ENCODE data around the gene AGRP. TPM values are rescaled to one million over a fixed set of nuclear protein-coding genes. Genes with fewer than 3 reads are reported as not detected.
A peak's percentile ranks its signal among the peaks of the same experiment; 100 is the strongest.

The AGRP gene
- total and polyA plus RNA-seq, 2 donors from 2014 or later = 2.7 TPM; not detected in 1

DNA sequence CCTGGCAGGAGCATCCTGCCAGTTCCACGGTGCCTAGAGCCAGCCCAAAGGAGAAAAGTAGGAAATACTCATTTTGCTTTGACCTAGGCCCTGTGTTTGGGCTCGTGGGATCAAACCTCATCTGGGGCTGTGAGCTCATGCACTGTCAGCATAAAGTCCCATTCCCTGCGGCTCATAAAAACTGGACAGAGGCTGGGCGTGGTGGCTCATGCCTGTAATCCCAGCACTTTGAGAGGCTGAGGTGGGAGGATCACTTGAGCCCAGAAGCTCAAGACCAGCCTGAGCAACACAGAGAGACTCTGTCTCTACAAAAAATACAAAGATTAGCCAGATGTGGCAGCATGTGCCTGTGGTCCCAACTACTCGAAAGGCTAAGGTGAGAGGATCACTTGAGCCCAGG, 20.3 kb downstream of the AGRP start:
- no peak overlapping the region for H3K27ac ChIP-seq (ENCODE audit: low read depth in 2 of 2, low read length in 2 of 2)
- intact Hi-C loops (cut with DNase I) = no loop called here

GRCh38 chr16:67462279-67462655, 21.1 kb downstream of the AGRP start:
- Histone ChIP-seq H3K27me3 (ENCODE audit: control insufficient read depth, insufficient read depth, low read length) (no peaks in the 10 kb centered on the region), H3K27ac (ENCODE audit: low read depth in 2 of 2, low read length in 2 of 2) (peak overlapping the region; percentile 2 to 8), H3K9ac (ENCODE audit: low read length in 3 of 3) (peak overlapping the region in 1 of 3 donors; percentile 1), H3K4me3 (ENCODE audit: low read length in 3 of 3) (no peak overlapping the region), H3K36me3 (ENCODE audit: control insufficient read depth in 2 of 3, insufficient read depth in 3 of 3, low read length in 3 of 3) (no peaks in the 10 kb centered on the region), H3K4me1 (ENCODE audit: control insufficient read depth in 2 of 3, insufficient read depth in 2 of 3, low read depth in 1 of 3, low read length in 3 of 3) (peaks cover 0 to 69% (median 62%) of the 10 kb centered on the region in 3 donors), H3K9me3 (ENCODE audit: control insufficient read depth in 2 of 3, insufficient read depth in 1 of 3, low read length in 3 of 3) (no peaks in the 10 kb centered on the region)
- no peak for TF ChIP-seq CTCF (IDR thresholded peaks at IDR 0.05; ENCODE audit: borderline replicate concordance, extremely low read depth, insufficient read depth)
- FAIRE-seq (no peak), DNase-seq (peak in 1 of 5 donors; percentile 51)
- intact Hi-C loops (cut with DNase I) = no loop called here

More for the DNA sequence above, 20.3 kb downstream of the AGRP start:
- no peaks in the 10 kb centered on the region for H3K36me3 ChIP-seq (ENCODE audit: control insufficient read depth in 2 of 3, insufficient read depth in 3 of 3, low read length in 3 of 3)
- no peaks in the 10 kb centered on the region for H3K27me3 ChIP-seq (ENCODE audit: control insufficient read depth, insufficient read depth, low read length)
- peak overlapping the region in 1 of 3 donors; percentile 12 for H3K9ac ChIP-seq (ENCODE audit: low read length in 3 of 3)
- no peak overlapping the region for H3K4me3 ChIP-seq (ENCODE audit: low read length in 3 of 3)
- no peak for TF ChIP-seq CTCF (IDR thresholded peaks at IDR 0.05; ENCODE audit: borderline replicate concordance, extremely low read depth, insufficient read depth)
- DNase-seq (no peak), FAIRE-seq (no peak)
- peaks cover 0 to 61% (median 54%) of the 10 kb centered on the region in 3 donors for H3K4me1 ChIP-seq (ENCODE audit: control insufficient read depth in 2 of 3, insufficient read depth in 2 of 3, low read depth in 1 of 3, low read length in 3 of 3)
- H3K9me3 ChIP-seq (ENCODE audit: control insufficient read depth in 2 of 3, insufficient read depth in 1 of 3, low read length in 3 of 3) = no peaks in the 10 kb centered on the region

DNA sequence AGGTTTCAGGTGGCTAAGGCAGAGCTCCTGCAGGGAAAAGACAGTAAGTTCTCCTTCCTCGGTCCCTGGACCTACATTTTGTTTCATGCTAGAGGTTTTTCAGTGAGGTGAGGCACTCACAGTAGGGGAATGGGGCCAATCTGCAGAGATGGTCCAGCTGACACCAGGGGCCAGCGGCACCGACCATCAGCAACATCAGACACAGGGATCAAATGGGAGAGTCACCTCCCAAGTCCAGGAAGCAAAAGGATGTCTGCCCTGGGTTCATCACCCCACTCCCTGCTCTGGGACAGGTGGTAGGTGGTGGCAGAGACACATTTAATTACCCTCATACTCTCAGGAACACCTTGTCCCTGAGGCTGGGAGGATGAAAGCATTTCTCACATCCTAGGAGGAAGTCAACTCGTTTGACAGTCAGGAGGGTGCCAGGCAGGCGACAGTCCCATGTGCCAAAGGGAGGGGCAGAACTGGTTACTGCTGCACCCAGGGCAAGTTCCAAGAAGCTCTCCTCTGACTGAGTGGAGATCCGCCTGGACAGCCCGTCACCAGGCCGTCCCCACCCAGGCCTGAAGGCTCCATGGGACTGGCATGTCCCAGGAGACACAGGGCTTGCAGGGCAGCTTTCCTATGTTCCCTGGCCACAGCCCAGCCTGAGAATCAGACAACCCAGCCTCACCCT, 21.6 kb downstream of the AGRP start:
- H3K27me3 ChIP-seq (ENCODE audit: control insufficient read depth, insufficient read depth, low read length) = no peaks in the 10 kb centered on the region
- H3K4me1 ChIP-seq (ENCODE audit: control insufficient read depth in 2 of 3, insufficient read depth in 2 of 3, low read depth in 1 of 3, low read length in 3 of 3) = peaks cover 0 to 74% (median 67%) of the 10 kb centered on the region in 3 donors
- intact Hi-C loops (cut with DNase I) = no loop called here
- FAIRE-seq = no peak
- H3K4me3 ChIP-seq (ENCODE audit: low read length in 3 of 3) = no peak overlapping the region
- peak overlapping the region; percentile 2 to 8 for H3K27ac ChIP-seq (ENCODE audit: low read depth in 2 of 2, low read length in 2 of 2)
- no peaks in the 10 kb centered on the region for H3K36me3 ChIP-seq (ENCODE audit: control insufficient read depth in 2 of 3, insufficient read depth in 3 of 3, low read length in 3 of 3)
- peak in 1 of 5 donors; percentile 76 for DNase-seq
- no peaks in the 10 kb centered on the region for H3K9me3 ChIP-seq (ENCODE audit: control insufficient read depth in 2 of 3, insufficient read depth in 1 of 3, low read length in 3 of 3)
- no peak for TF ChIP-seq CTCF (IDR thresholded peaks at IDR 0.05; ENCODE audit: borderline replicate concordance, extremely low read depth, insufficient read depth)
- peak overlapping the region in 1 of 3 donors; percentile 1 for H3K9ac ChIP-seq (ENCODE audit: low read length in 3 of 3)
